Astrocyte of the spinal cord (primary cell): ENCODE data around the gene KANSL3.

Source experiments
- DNase-seq: peaks from one replicate; pipeline ENCODE4 v3.0.0; 2011; ENCODE audit warnings: low read depth, low spot score
- H3K4me3 ChIP-seq: 2 replicates; pipeline ENCODE4 v1.5.1; 2011; ENCODE audit warnings: low read depth, mild to moderate bottlenecking, low read length, moderate library complexity
- in situ Hi-C: cut with HindIII; loops from 2 replicates; pipeline ENCODE4 v1.10.0; 2017; ENCODE audit warnings: low sequenced_read_pairs
- TF ChIP-seq, protein P1 (sequence below): IDR thresholded peaks from 2 replicates; pipeline ENCODE4 v1.5.1; 2012; ENCODE audit warnings: low read depth, mild to moderate bottlenecking, low read length, inconsistent platforms

Gene KANSL3

DNA sequence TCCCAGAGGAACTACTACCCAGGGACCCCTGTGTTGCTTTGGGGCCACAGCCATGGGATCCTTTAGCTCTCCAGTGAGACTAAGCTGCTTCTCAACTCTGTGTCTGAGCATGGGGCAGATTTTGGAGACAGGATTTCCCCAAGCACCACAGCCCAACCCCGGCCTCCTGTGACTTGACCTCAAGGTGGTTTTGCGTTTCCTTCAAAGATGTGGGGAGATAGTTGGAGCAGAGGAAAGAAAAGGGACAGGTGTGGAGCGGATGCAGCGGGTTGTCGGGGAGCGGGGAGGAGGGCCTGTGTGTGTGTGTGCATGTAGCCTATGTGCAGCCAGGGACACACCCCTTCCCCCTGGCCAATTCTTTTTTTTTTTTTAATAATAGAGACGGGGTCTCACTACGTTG, 91.3 kb downstream of the KANSL3 start:
- DNase-seq, result no peak
- TF ChIP-seq, protein P1, sequence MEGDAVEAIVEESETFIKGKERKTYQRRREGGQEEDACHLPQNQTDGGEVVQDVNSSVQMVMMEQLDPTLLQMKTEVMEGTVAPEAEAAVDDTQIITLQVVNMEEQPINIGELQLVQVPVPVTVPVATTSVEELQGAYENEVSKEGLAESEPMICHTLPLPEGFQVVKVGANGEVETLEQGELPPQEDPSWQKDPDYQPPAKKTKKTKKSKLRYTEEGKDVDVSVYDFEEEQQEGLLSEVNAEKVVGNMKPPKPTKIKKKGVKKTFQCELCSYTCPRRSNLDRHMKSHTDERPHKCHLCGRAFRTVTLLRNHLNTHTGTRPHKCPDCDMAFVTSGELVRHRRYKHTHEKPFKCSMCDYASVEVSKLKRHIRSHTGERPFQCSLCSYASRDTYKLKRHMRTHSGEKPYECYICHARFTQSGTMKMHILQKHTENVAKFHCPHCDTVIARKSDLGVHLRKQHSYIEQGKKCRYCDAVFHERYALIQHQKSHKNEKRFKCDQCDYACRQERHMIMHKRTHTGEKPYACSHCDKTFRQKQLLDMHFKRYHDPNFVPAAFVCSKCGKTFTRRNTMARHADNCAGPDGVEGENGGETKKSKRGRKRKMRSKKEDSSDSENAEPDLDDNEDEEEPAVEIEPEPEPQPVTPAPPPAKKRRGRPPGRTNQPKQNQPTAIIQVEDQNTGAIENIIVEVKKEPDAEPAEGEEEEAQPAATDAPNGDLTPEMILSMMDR, result no peak
- H3K4me3 ChIP-seq, result no peak overlapping the region
- in situ Hi-C loops, result no loop called here

DNA sequence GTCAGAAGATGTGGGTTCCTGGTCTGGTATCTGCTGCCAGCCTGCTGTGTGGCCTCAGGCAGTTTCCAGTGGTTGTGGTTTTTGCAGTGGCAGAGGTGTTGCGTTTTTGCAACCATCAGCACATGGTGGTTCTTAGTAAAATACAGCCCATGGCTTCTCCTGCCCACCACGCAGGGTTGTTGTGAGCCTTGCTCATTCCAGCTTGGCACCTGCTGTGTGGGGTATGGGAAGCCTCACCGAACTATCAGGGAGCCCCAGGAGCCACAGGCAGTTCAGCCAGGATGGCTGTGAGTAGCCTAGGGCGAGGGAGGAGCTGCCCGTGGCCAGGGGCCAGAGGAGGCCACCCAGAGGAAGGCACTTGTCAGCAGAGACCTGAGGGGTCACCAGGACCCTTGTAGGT, 91.8 kb downstream of the KANSL3 start:
- H3K4me3 ChIP-seq, result no peak overlapping the region
- DNase-seq, result no peak
- in situ Hi-C loops, result no loop called here
- TF ChIP-seq, protein P1, result no peak
